ENCODE data around the gene NDUFB10.

DNA sequence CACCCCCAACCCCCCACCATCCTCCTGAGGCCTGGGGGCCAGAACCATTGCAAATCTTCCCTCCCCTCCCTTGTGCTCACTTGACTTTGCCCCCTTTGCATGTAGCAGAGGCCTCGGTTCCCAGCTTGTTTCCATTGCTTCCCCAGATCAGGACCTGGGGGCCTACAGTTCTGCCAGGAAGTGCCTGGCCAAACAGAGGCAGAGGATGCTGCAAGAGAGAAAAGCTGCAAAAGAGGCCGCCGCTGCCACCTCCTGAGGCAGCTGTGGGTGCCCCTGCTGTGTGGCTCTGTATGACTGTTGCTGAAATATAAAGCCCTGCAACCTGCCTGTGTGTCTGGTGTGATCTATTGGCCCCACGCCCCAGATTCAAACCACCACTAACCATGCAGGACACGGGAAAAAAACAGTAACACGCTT is 2.3 kb downstream of the NDUFB10 start:
- TF ChIP-seq TAF1 (IDR thresholded peaks at IDR 0.05; ENCODE audit: borderline replicate concordance, insufficient read depth, low read length) (no peak), FOXP2 (optimal IDR thresholded peaks at IDR 0.05; ENCODE audit: borderline replicate concordance, extremely low read depth, extremely low read length, insufficient read depth) (no peak), SIN3A (IDR thresholded peaks at IDR 0.05; ENCODE audit: borderline replicate concordance, insufficient read depth, low read length) (no peak)
- TF ChIP-seq, protein P1, sequence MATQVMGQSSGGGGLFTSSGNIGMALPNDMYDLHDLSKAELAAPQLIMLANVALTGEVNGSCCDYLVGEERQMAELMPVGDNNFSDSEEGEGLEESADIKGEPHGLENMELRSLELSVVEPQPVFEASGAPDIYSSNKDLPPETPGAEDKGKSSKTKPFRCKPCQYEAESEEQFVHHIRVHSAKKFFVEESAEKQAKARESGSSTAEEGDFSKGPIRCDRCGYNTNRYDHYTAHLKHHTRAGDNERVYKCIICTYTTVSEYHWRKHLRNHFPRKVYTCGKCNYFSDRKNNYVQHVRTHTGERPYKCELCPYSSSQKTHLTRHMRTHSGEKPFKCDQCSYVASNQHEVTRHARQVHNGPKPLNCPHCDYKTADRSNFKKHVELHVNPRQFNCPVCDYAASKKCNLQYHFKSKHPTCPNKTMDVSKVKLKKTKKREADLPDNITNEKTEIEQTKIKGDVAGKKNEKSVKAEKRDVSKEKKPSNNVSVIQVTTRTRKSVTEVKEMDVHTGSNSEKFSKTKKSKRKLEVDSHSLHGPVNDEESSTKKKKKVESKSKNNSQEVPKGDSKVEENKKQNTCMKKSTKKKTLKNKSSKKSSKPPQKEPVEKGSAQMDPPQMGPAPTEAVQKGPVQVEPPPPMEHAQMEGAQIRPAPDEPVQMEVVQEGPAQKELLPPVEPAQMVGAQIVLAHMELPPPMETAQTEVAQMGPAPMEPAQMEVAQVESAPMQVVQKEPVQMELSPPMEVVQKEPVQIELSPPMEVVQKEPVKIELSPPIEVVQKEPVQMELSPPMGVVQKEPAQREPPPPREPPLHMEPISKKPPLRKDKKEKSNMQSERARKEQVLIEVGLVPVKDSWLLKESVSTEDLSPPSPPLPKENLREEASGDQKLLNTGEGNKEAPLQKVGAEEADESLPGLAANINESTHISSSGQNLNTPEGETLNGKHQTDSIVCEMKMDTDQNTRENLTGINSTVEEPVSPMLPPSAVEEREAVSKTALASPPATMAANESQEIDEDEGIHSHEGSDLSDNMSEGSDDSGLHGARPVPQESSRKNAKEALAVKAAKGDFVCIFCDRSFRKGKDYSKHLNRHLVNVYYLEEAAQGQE (IDR thresholded peaks at IDR 0.05; ENCODE audit: insufficient read depth in 1 of 2, low read depth in 2 of 2, low read length in 2 of 2): no peak

Data from PFSK-1 (cell line).